Measurements from ENCODE around the gene GSE1.

- TF ChIP-seq RXRB (CRISPR knock-in tag; IDR thresholded peaks at IDR 0.05; ENCODE audit: borderline replicate concordance) = no peak
- no peak for TF ChIP-seq ZNF121 (CRISPR knock-in tag; IDR thresholded peaks at IDR 0.05)
- TF ChIP-seq MED1 (CRISPR knock-in tag; IDR thresholded peaks at IDR 0.05) = no peak
- no peak for TF ChIP-seq MXI1 (IDR thresholded peaks at IDR 0.05; ENCODE audit: borderline replicate concordance, low read depth, low read length)
These were observed 61.7 kb downstream of the GSE1 start for GRCh38 chr16:85674828-85675227.
